Tibial artery (tissue), 4 donors: ENCODE measurements around the gene MAN1C1.

Experiments used
- DNase-seq, 2 donors: peaks; one replicate each; pipeline ENCODE4 v3.0.0-alpha.2; 2019
- H3K27ac ChIP-seq, 2 donors: fragments of 200-600 bp; sonication (generic) in 1 of 2; 1 replicate in 1 of 2; 2 replicates in 1 of 2; pipeline ENCODE4 v1.5.1; 2018 to 2019; ENCODE audit warnings: mild to moderate bottlenecking in 1 of 2
- H3K27me3 ChIP-seq, 2 donors: fragments of 200-600 bp; sonication (generic) in 1 of 2; one replicate each; pipeline versions ENCODE4 v1.5.1 to v1.6.0; 2016 to 2019
- H3K36me3 ChIP-seq, 3 donors: fragments of 200-600 bp; sonication (generic) in 2 of 3; one replicate each; pipeline ENCODE4 v1.5.1; 2016 to 2019; ENCODE audit warnings: mild to moderate bottlenecking in 2 of 3
- H3K4me1 ChIP-seq, 4 donors: fragments of 200-600 bp; sonication (generic) in 2 of 4; 1 replicate in 3 of 4; 2 replicates in 1 of 4; pipeline ENCODE4 v1.5.1; 2016 to 2019
- H3K4me3 ChIP-seq, 2 donors: fragments of 200-600 bp; sonication (generic) in 1 of 2; 1 replicate in 1 of 2; 2 replicates in 1 of 2; pipeline ENCODE4 v1.5.1; 2018 to 2019; ENCODE audit warnings: mild to moderate bottlenecking in 2 of 2
- H3K9me3 ChIP-seq, 3 donors: fragments of 200-600 bp; sonication (generic) in 1 of 3; one replicate each; pipeline ENCODE4 v1.5.1; 2016 to 2019
- CTCF ChIP-seq, 2 experiments: fragments of 200-600 bp in 1 of 2; fragments of 450-650 bp in 1 of 2; IDR thresholded peaks; one replicate each; pipeline ENCODE4 v1.5.1; 2017 to 2019; ENCODE audit warnings: antibody characterized with exemption in 2 of 2, mild to moderate bottlenecking in 1 of 2, moderate library complexity in 1 of 2
- intact Hi-C: fragments of 100-400 bp; cut with DNase I; formaldehyde crosslinking; loops from one replicate; pipeline ENCODE4 v1.15.0; 2023; ENCODE audit warnings: low total_unique reads

Gene MAN1C1

GRCh38 chr1:25622531-25622930 is 5.9 kb downstream of the MAN1C1 start:
- no peaks in the 10 kb centered on the region for H3K27me3 ChIP-seq
- no peak for DNase-seq
- no peak for TF ChIP-seq CTCF (IDR thresholded peaks at IDR 0.05)
- H3K4me3 ChIP-seq: no peak overlapping the region
- H3K4me1 ChIP-seq: peaks cover 0 to 45% (median 22%) of the 10 kb centered on the region in 4 donors
- H3K27ac ChIP-seq: no peak overlapping the region
- intact Hi-C loops: no loop called here
- H3K9me3 ChIP-seq: no peaks in the 10 kb centered on the region
- H3K36me3 ChIP-seq: no peaks in the 10 kb centered on the region

- H3K4me1 ChIP-seq: peaks cover 0 to 40% (median 19%) of the 10 kb centered on the region in 4 donors
- no peaks in the 10 kb centered on the region for H3K27me3 ChIP-seq
- no peaks in the 10 kb centered on the region for H3K36me3 ChIP-seq
- H3K4me3 ChIP-seq: no peak overlapping the region
- intact Hi-C loops: no loop called here
- H3K27ac ChIP-seq: no peak overlapping the region
- DNase-seq: no peak
- H3K9me3 ChIP-seq: no peaks in the 10 kb centered on the region
- TF ChIP-seq CTCF (IDR thresholded peaks at IDR 0.05): no peak
Observed at GRCh38 chr1:25623007-25623406, 6.4 kb downstream of the MAN1C1 start.

- Histone ChIP-seq H3K36me3 (no peaks in the 10 kb centered on the region), H3K4me1 (peaks cover 0 to 33% (median 12%) of the 10 kb centered on the region in 4 donors)
Observed at GRCh38 chr1:25623731-25624130, 7.1 kb downstream of the MAN1C1 start.

GRCh38 chr1:25624156-25624555 is 7.6 kb downstream of the MAN1C1 start:
- DNase-seq: no peak
- no peaks in the 10 kb centered on the region for H3K36me3 ChIP-seq
- H3K27me3 ChIP-seq: no peaks in the 10 kb centered on the region
- H3K27ac ChIP-seq: no peak overlapping the region
- H3K9me3 ChIP-seq: no peaks in the 10 kb centered on the region
- intact Hi-C loops: no loop called here
- H3K4me1 ChIP-seq: peaks cover 0 to 29% (median 8%) of the 10 kb centered on the region in 4 donors
- no peak for TF ChIP-seq CTCF (IDR thresholded peaks at IDR 0.05)
- H3K4me3 ChIP-seq: no peak overlapping the region

More at GRCh38 chr1:25623731-25624130, 7.1 kb downstream of the MAN1C1 start:
- Histone ChIP-seq H3K9me3 (no peaks in the 10 kb centered on the region), H3K27me3 (no peaks in the 10 kb centered on the region), H3K27ac (no peak overlapping the region), H3K4me3 (no peak overlapping the region)
- TF ChIP-seq CTCF (IDR thresholded peaks at IDR 0.05): no peak
- intact Hi-C loops: no loop called here
- no peak for DNase-seq

- DNase-seq: no peak
- H3K27ac ChIP-seq: no peak overlapping the region
- intact Hi-C loops: no loop called here
- H3K4me1 ChIP-seq: peaks cover 0 to 24% (median 5%) of the 10 kb centered on the region in 4 donors
- H3K4me3 ChIP-seq: no peak overlapping the region
- no peaks in the 10 kb centered on the region for H3K27me3 ChIP-seq
- no peak for TF ChIP-seq CTCF (IDR thresholded peaks at IDR 0.05)
- H3K9me3 ChIP-seq: no peaks in the 10 kb centered on the region
- H3K36me3 ChIP-seq: no peaks in the 10 kb centered on the region
Observed at GRCh38 chr1:25624604-25625003, 8.0 kb downstream of the MAN1C1 start.

- Histone ChIP-seq H3K36me3 (no peaks in the 10 kb centered on the region), H3K4me1 (peaks cover 0 to 10% (median 0%) of the 10 kb centered on the region in 4 donors), H3K9me3 (no peaks in the 10 kb centered on the region), H3K4me3 (no peak overlapping the region), H3K27me3 (no peaks in the 10 kb centered on the region), H3K27ac (no peak overlapping the region)
- no peak for DNase-seq
- intact Hi-C loops: no loop called here
- no peak for TF ChIP-seq CTCF (IDR thresholded peaks at IDR 0.05)
Observed at GRCh38 chr1:25626018-25626417, 9.4 kb downstream of the MAN1C1 start.
